Memory B cell (primary cell): ENCODE measurements around the gene MYO18B.

Experiments
- ATAC-seq: fragments of 150-1000 bp; cut with Tn5 transposase; 2 replicates; pipeline ENCODE4 v1.10.0; 2021; ENCODE audit warnings: low read depth, mild to moderate bottlenecking, moderate library complexity
- DNase-seq, 2 donors: peaks; one replicate each; pipeline ENCODE4 v3.0.0; 2022; ENCODE audit warnings: low spot score in 2 of 2
- H3K27ac Mint-ChIP-seq: one replicate; pipeline ENCODE4 v1.8.0; 2022; ENCODE audit warnings: mild to moderate bottlenecking, moderate library complexity, mixed read lengths
- H3K27me3 Mint-ChIP-seq: one replicate; pipeline ENCODE4 v1.8.0; 2022; ENCODE audit warnings: mixed read lengths
- H3K36me3 Mint-ChIP-seq: one replicate; pipeline ENCODE4 v1.8.0; 2022; ENCODE audit warnings: mild to moderate bottlenecking, mixed read lengths
- H3K4me1 Mint-ChIP-seq: one replicate; pipeline ENCODE4 v1.8.0; 2022; ENCODE audit warnings: mixed read lengths
- H3K4me3 Mint-ChIP-seq: one replicate; pipeline ENCODE4 v1.8.0; 2022; ENCODE audit warnings: mild to moderate bottlenecking, moderate library complexity, mixed read lengths
- H3K9me3 Mint-ChIP-seq: one replicate; pipeline ENCODE4 v1.8.0; 2022; ENCODE audit warnings: mixed read lengths

Gene MYO18B

GRCh38 chr22:26054841-26055605 lies 313.0 kb downstream of the MYO18B start:
- H3K4me1 Mint-ChIP-seq: no peaks in the 10 kb centered on the region

GRCh38 chr22:26055693-26056092 lies 313.7 kb downstream of the MYO18B start:
- Mint-ChIP-seq H3K4me3 (no peak overlapping the region), H3K36me3 (no peaks in the 10 kb centered on the region), H3K9me3 (peaks cover 5% of the 10 kb centered on the region), H3K4me1 (no peaks in the 10 kb centered on the region), H3K27me3 (peaks cover 15% of the 10 kb centered on the region), H3K27ac (no peak overlapping the region)
- DNase-seq: no peak
- ATAC-seq: no peak

More at GRCh38 chr22:26054841-26055605, 313.0 kb downstream of the MYO18B start:
- DNase-seq: no peak
- no peak for ATAC-seq
- no peaks in the 10 kb centered on the region for H3K36me3 Mint-ChIP-seq
- H3K27me3 Mint-ChIP-seq: peaks cover 16% of the 10 kb centered on the region
- H3K9me3 Mint-ChIP-seq: peaks cover 5% of the 10 kb centered on the region
- no peak overlapping the region for H3K27ac Mint-ChIP-seq
- H3K4me3 Mint-ChIP-seq: no peak overlapping the region

- Mint-ChIP-seq H3K9me3 (peaks cover 2% of the 10 kb centered on the region), H3K27me3 (peaks cover 15% of the 10 kb centered on the region), H3K4me1 (no peaks in the 10 kb centered on the region), H3K4me3 (no peak overlapping the region), H3K27ac (no peak overlapping the region), H3K36me3 (no peaks in the 10 kb centered on the region)
- no peak for ATAC-seq
- DNase-seq: no peak
Observed at GRCh38 chr22:26056455-26057200, 314.6 kb downstream of the MYO18B start.

- Mint-ChIP-seq H3K9me3 (no peaks in the 10 kb centered on the region), H3K4me1 (no peaks in the 10 kb centered on the region), H3K27me3 (peaks cover 10% of the 10 kb centered on the region), H3K36me3 (no peaks in the 10 kb centered on the region), H3K4me3 (no peak overlapping the region), H3K27ac (no peak overlapping the region)
- no peak for ATAC-seq
- no peak for DNase-seq
Observed at GRCh38 chr22:26057731-26058130, 315.7 kb downstream of the MYO18B start.

- no peak overlapping the region for H3K27ac Mint-ChIP-seq
- no peaks in the 10 kb centered on the region for H3K9me3 Mint-ChIP-seq
- peaks cover 10% of the 10 kb centered on the region for H3K27me3 Mint-ChIP-seq
- no peaks in the 10 kb centered on the region for H3K4me1 Mint-ChIP-seq
- no peaks in the 10 kb centered on the region for H3K36me3 Mint-ChIP-seq
- no peak overlapping the region for H3K4me3 Mint-ChIP-seq
- ATAC-seq (no peak), DNase-seq (no peak)
Observed at GRCh38 chr22:26064048-26064447, 322.1 kb downstream of the MYO18B start.

- no peaks in the 10 kb centered on the region for H3K9me3 Mint-ChIP-seq
- H3K27me3 Mint-ChIP-seq: peaks cover 10% of the 10 kb centered on the region
- no peak overlapping the region for H3K4me3 Mint-ChIP-seq
- ATAC-seq (no peak), DNase-seq (no peak)
- no peaks in the 10 kb centered on the region for H3K4me1 Mint-ChIP-seq
- no peaks in the 10 kb centered on the region for H3K36me3 Mint-ChIP-seq
- no peak overlapping the region for H3K27ac Mint-ChIP-seq
Observed at GRCh38 chr22:26065847-26066246, 323.9 kb downstream of the MYO18B start.

- H3K36me3 Mint-ChIP-seq: no peaks in the 10 kb centered on the region
- no peak overlapping the region for H3K4me3 Mint-ChIP-seq
- H3K4me1 Mint-ChIP-seq: no peaks in the 10 kb centered on the region
- H3K27ac Mint-ChIP-seq: no peak overlapping the region
- no peak for DNase-seq
- ATAC-seq: no peak
- H3K9me3 Mint-ChIP-seq: no peaks in the 10 kb centered on the region
- H3K27me3 Mint-ChIP-seq: peaks cover 8% of the 10 kb centered on the region
Observed at GRCh38 chr22:26066534-26066933, 324.5 kb downstream of the MYO18B start.

- no peaks in the 10 kb centered on the region for H3K9me3 Mint-ChIP-seq
- H3K4me1 Mint-ChIP-seq: no peaks in the 10 kb centered on the region
- H3K27ac Mint-ChIP-seq: no peak overlapping the region
- H3K4me3 Mint-ChIP-seq: no peak overlapping the region
- H3K27me3 Mint-ChIP-seq: peaks cover 3% of the 10 kb centered on the region
- no peaks in the 10 kb centered on the region for H3K36me3 Mint-ChIP-seq
- ATAC-seq (no peak), DNase-seq (no peak)
Observed at GRCh38 chr22:26068571-26068970, 326.6 kb downstream of the MYO18B start.

GRCh38 chr22:26072621-26073020 lies 330.6 kb downstream of the MYO18B start:
- H3K4me1 Mint-ChIP-seq: no peaks in the 10 kb centered on the region
- no peak overlapping the region for H3K4me3 Mint-ChIP-seq
- ATAC-seq (no peak), DNase-seq (no peak)
- H3K27ac Mint-ChIP-seq: no peak overlapping the region
- H3K9me3 Mint-ChIP-seq: no peaks in the 10 kb centered on the region
- H3K36me3 Mint-ChIP-seq: no peaks in the 10 kb centered on the region
- H3K27me3 Mint-ChIP-seq: peaks cover 11% of the 10 kb centered on the region

- Mint-ChIP-seq H3K36me3 (no peaks in the 10 kb centered on the region), H3K27me3 (peaks cover 14% of the 10 kb centered on the region), H3K27ac (no peak overlapping the region), H3K4me3 (no peak overlapping the region), H3K9me3 (peaks cover 1% of the 10 kb centered on the region), H3K4me1 (no peaks in the 10 kb centered on the region)
- ATAC-seq: no peak
- no peak for DNase-seq
Observed at GRCh38 chr22:26075251-26075650, 333.3 kb downstream of the MYO18B start.

GRCh38 chr22:26079009-26079408 lies 337.0 kb downstream of the MYO18B start:
- H3K4me3 Mint-ChIP-seq: no peak overlapping the region
- no peaks in the 10 kb centered on the region for H3K4me1 Mint-ChIP-seq
- no peak overlapping the region for H3K27ac Mint-ChIP-seq
- ATAC-seq (no peak), DNase-seq (no peak)
- no peaks in the 10 kb centered on the region for H3K36me3 Mint-ChIP-seq
- H3K9me3 Mint-ChIP-seq: peaks cover 1% of the 10 kb centered on the region
- H3K27me3 Mint-ChIP-seq: peaks cover 8% of the 10 kb centered on the region
